Caki2 (cell line): Measurements from ENCODE around the gene RADIL. TPM values are rescaled to one million over a fixed set of nuclear protein-coding genes. Genes with fewer than 3 reads are reported as not detected.
A peak's percentile ranks its signal among the peaks of the same experiment; 100 is the strongest.

Source experiments
- DNase-seq: peaks from one replicate; pipeline ENCODE4 v3.0.0-alpha.2; 2015; ENCODE audit warnings: low read depth
- in situ Hi-C: cut with HindIII; loops from 2 replicates; pipeline ENCODE4 v1.10.0; 2016; ENCODE audit warnings: low sequenced_read_pairs, low pct_unique_long_range_greater_than_20kb, mixed read lengths
- total RNA-seq: library from RNA; depleted of rRNA; stranded (reverse); fragments of >200 nt; shearing (Covaris generic); gene quantifications from 2 replicates; pipeline ENCODE4 v1.2.3, GENCODE V29; 2014; ENCODE audit warnings: low replicate concordance

RADIL gene
- total RNA-seq, 1 experiment from 2014 or later = 2.2 TPM

GRCh38 chr7:4886671-4887070 lies 3.2 kb upstream of the RADIL start:
- DNase-seq = no peak
- in situ Hi-C loops = no loop called here

- in situ Hi-C loops = no loop called here
- no peak for DNase-seq
Measured at GRCh38 chr7:4885317-4885807, 1.8 kb upstream of the RADIL start.

- in situ Hi-C loops = no loop called here
Measured at GRCh38 chr7:4884164-4884563, 648 bp upstream of the RADIL start.

GRCh38 chr7:4883033-4883371 lies 514 bp downstream of the RADIL start:
- DNase-seq = no peak
- in situ Hi-C loops = no loop called here

More at GRCh38 chr7:4884164-4884563, 648 bp upstream of the RADIL start:
- DNase-seq = no peak

GRCh38 chr7:4882169-4883032 lies 1.1 kb downstream of the RADIL start:
- in situ Hi-C loops = no loop called here

GRCh38 chr7:4880218-4880617 lies 3.3 kb downstream of the RADIL start:
- in situ Hi-C loops = no loop called here

More at GRCh38 chr7:4882169-4883032, 1.1 kb downstream of the RADIL start:
- DNase-seq = no peak

GRCh38 chr7:4879396-4880081 lies 4.0 kb downstream of the RADIL start:
- no peak for DNase-seq
- in situ Hi-C loops = no loop called here

More at GRCh38 chr7:4880218-4880617, 3.3 kb downstream of the RADIL start:
- no peak for DNase-seq

- in situ Hi-C loops = no loop called here
Measured at GRCh38 chr7:4878336-4879335, 4.9 kb downstream of the RADIL start.

GRCh38 chr7:4876586-4876985 lies 6.9 kb downstream of the RADIL start:
- in situ Hi-C loops = no loop called here
- no peak for DNase-seq

More at GRCh38 chr7:4878336-4879335, 4.9 kb downstream of the RADIL start:
- DNase-seq = no peak

- in situ Hi-C loops = no loop called here
- DNase-seq = no peak
Measured at GRCh38 chr7:4875391-4875790, 8.1 kb downstream of the RADIL start.

GRCh38 chr7:4873071-4873944 lies 10.2 kb downstream of the RADIL start:
- peak; percentile 19 for DNase-seq
- in situ Hi-C loops = no loop called here

- no peak for DNase-seq
- in situ Hi-C loops = no loop called here
Measured at GRCh38 chr7:4871930-4872675, 11.4 kb downstream of the RADIL start.

- DNase-seq = no peak
- in situ Hi-C loops = no loop called here
Measured at GRCh38 chr7:4871056-4871680, 12.3 kb downstream of the RADIL start.

- DNase-seq = no peak
- in situ Hi-C loops = no loop called here
Measured at GRCh38 chr7:4868493-4868892, 15.0 kb downstream of the RADIL start.

- no peak for DNase-seq
- in situ Hi-C loops = no loop called here
Measured at GRCh38 chr7:4866528-4867496, 16.7 kb downstream of the RADIL start.
